ENCODE measurements around the gene CPNE7.
"Not testable (repeated sequence)": the region's sequence is repeated elsewhere in the genome, so short reads cannot be mapped to it uniquely, and the experiment has no call there.

Gene CPNE7

GRCh38 chr16:89581861-89582563 is 6.5 kb downstream of the CPNE7 start:
- TF ChIP-seq ZFX (IDR thresholded peaks at IDR 0.05; ENCODE audit: borderline replicate concordance): no peak
- H3K27ac ChIP-seq: peak overlapping the region; percentile 76

GRCh38 chr16:89582614-89583196 is 7.1 kb downstream of the CPNE7 start:
- H3K27ac ChIP-seq: peak overlapping the region; percentile 76
- TF ChIP-seq ZFX (IDR thresholded peaks at IDR 0.05; ENCODE audit: borderline replicate concordance) (no peak), CTCF (IDR thresholded peaks at IDR 0.05) (no peak)

GRCh38 chr16:89583197-89583894 is 7.8 kb downstream of the CPNE7 start:
- no peak for TF ChIP-seq ZFX (IDR thresholded peaks at IDR 0.05; ENCODE audit: borderline replicate concordance)
- no peak for TF ChIP-seq CTCF (IDR thresholded peaks at IDR 0.05)
- H3K27ac ChIP-seq: no peak overlapping the region

GRCh38 chr16:89583895-89584644 is 8.5 kb downstream of the CPNE7 start:
- TF ChIP-seq CTCF (IDR thresholded peaks at IDR 0.05) (no peak), ZFX (IDR thresholded peaks at IDR 0.05; ENCODE audit: borderline replicate concordance) (no peak)
- H3K27ac ChIP-seq: no peak overlapping the region

- TF ChIP-seq ZFX (IDR thresholded peaks at IDR 0.05; ENCODE audit: borderline replicate concordance) (no peak), CTCF (IDR thresholded peaks at IDR 0.05) (no peak)
- H3K27ac ChIP-seq: peak overlapping the region; percentile 37; the same call in 1 of the 2 replicates
Observed at GRCh38 chr16:89584768-89585549, 9.4 kb downstream of the CPNE7 start.

- peak overlapping the region; percentile 66 for H3K27ac ChIP-seq
- TF ChIP-seq ZFX (IDR thresholded peaks at IDR 0.05; ENCODE audit: borderline replicate concordance) (no peak), CTCF (IDR thresholded peaks at IDR 0.05) (no peak)
Observed at GRCh38 chr16:89586218-89586617, 10.7 kb downstream of the CPNE7 start.

GRCh38 chr16:89586853-89587252 is 11.3 kb downstream of the CPNE7 start:
- TF ChIP-seq CTCF (IDR thresholded peaks at IDR 0.05) (no peak), ZFX (IDR thresholded peaks at IDR 0.05; ENCODE audit: borderline replicate concordance) (no peak)

GRCh38 chr16:89587676-89588075 is 12.1 kb downstream of the CPNE7 start:
- not testable (repeated sequence) for H3K27ac ChIP-seq

More at GRCh38 chr16:89586853-89587252, 11.3 kb downstream of the CPNE7 start:
- peak overlapping the region; percentile 66 for H3K27ac ChIP-seq

All from 22Rv1 (cell line).